K562 (cell line): ENCODE measurements around the gene ATE1. TPM values are rescaled to one million over a fixed set of nuclear protein-coding genes. Genes with fewer than 3 reads are reported as not detected.

Experiments
- EP400 ChIP-seq: fragments of 450-650 bp; IDR thresholded peaks from 2 replicates; pipeline ENCODE4 v1.6.1; 2017; ENCODE audit warnings: antibody characterized with exemption, mild to moderate bottlenecking, moderate library complexity
- ESRRB ChIP-seq: fragments of 250-450 bp; sonication (Bioruptor Pico); IDR thresholded peaks from 2 replicates; pipeline ENCODE4 v1.5.0; 2020; ENCODE audit warnings: mild to moderate bottlenecking, moderate library complexity, borderline replicate concordance
- FOXK2 ChIP-seq, 2 experiments: fragments of 450-650 bp; IDR thresholded peaks in 1 of 2; conservative IDR thresholded peaks in 1 of 2; 2 replicates each; pipeline ENCODE4 v1.6.1; 2016; ENCODE audit warnings: low read depth in 2 of 2, mild to moderate bottlenecking in 1 of 2
- MTA3 ChIP-seq: fragments of 450-650 bp; formaldehyde crosslinking; IDR thresholded peaks from 2 replicates; pipeline ENCODE4 v1.6.1; 2017; ENCODE audit warnings: mild to moderate bottlenecking, borderline replicate concordance
- NCOA6 ChIP-seq: fragments of 450-650 bp; IDR thresholded peaks from 2 replicates; pipeline ENCODE4 v1.6.1; 2017; ENCODE audit warnings: mild to moderate bottlenecking
- PHF21A ChIP-seq: fragments of 450-650 bp; IDR thresholded peaks from 2 replicates; pipeline ENCODE4 v1.6.1; 2017; ENCODE audit warnings: low read depth, borderline replicate concordance
- polyA plus RNA-seq, 8 experiments: library from polyadenylated mRNA; depleted of rRNA in 4 of 8; stranded (reverse) in 5 of 8; unstranded in 3 of 8; fragments of >200 nt; fragmentation: Nextera tagmentation in 2 of 8; fragmentation: Illumina TruSeq in 1 of 8; extraction: Ambion mirVana in 2 of 8; extraction: Trizol in 1 of 8; gene quantifications; 2 replicates each; pipeline versions ENCODE4 v1.2.1 to v1.2.3, GENCODE V29; 2011 to 2014; ENCODE audit warnings: inconsistent platforms in 1 of 8, missing spikeins in 1 of 8
- total RNA-seq, 7 experiments: library from RNA; depleted of rRNA in 6 of 7; stranded (reverse); fragments of >200 nt in 6 of 7; fragmentation: Illumina TruSeq in 2 of 7; extraction: Trizol in 2 of 7; gene quantifications; 2 replicates each; pipeline versions ENCODE4 v1.2.1 to v1.2.3, GENCODE V29; 2011 to 2021; ENCODE audit warnings: low replicate concordance in 1 of 7
- TF ChIP-seq, protein P1 (sequence below): fragments of 450-650 bp; IDR thresholded peaks from 2 replicates; pipeline ENCODE4 v1.6.1; 2016; ENCODE audit warnings: mild to moderate bottlenecking, moderate library complexity
- TF ChIP-seq, protein P2 (sequence below): sonication (generic); formaldehyde crosslinking; IDR thresholded peaks from 2 replicates; pipeline ENCODE4 v1.8.1; 2023; ENCODE audit warnings: mild to moderate bottlenecking, missing genetic modification reagents

ATE1 gene
- total and polyA plus RNA-seq, 9 of the 15 experiments (the other 6 are each of a cell fraction or from before 2014, with no cell fraction given) = 3.0 to 14.2 (median 8.8) TPM

DNA sequence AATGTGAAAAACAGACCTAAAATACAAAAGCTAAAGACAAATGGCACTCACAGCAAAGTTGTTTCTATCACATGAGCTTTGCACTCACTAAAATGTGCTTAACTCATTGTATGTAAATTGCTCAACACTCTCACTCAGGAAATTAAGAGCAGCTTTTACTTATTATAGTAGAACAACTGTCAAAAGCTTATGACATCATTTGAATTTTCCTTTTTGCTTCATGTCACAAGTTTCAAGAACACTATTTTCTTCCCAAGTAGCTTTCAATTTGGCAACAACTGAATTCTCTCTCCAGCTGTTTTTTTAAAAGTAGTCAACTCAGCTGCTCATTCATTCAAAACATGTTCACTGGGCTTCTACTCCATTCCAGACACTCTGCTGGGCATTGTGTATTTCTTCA lies 46.9 kb downstream of the ATE1 start (continued):
- TF ChIP-seq, protein P1, sequence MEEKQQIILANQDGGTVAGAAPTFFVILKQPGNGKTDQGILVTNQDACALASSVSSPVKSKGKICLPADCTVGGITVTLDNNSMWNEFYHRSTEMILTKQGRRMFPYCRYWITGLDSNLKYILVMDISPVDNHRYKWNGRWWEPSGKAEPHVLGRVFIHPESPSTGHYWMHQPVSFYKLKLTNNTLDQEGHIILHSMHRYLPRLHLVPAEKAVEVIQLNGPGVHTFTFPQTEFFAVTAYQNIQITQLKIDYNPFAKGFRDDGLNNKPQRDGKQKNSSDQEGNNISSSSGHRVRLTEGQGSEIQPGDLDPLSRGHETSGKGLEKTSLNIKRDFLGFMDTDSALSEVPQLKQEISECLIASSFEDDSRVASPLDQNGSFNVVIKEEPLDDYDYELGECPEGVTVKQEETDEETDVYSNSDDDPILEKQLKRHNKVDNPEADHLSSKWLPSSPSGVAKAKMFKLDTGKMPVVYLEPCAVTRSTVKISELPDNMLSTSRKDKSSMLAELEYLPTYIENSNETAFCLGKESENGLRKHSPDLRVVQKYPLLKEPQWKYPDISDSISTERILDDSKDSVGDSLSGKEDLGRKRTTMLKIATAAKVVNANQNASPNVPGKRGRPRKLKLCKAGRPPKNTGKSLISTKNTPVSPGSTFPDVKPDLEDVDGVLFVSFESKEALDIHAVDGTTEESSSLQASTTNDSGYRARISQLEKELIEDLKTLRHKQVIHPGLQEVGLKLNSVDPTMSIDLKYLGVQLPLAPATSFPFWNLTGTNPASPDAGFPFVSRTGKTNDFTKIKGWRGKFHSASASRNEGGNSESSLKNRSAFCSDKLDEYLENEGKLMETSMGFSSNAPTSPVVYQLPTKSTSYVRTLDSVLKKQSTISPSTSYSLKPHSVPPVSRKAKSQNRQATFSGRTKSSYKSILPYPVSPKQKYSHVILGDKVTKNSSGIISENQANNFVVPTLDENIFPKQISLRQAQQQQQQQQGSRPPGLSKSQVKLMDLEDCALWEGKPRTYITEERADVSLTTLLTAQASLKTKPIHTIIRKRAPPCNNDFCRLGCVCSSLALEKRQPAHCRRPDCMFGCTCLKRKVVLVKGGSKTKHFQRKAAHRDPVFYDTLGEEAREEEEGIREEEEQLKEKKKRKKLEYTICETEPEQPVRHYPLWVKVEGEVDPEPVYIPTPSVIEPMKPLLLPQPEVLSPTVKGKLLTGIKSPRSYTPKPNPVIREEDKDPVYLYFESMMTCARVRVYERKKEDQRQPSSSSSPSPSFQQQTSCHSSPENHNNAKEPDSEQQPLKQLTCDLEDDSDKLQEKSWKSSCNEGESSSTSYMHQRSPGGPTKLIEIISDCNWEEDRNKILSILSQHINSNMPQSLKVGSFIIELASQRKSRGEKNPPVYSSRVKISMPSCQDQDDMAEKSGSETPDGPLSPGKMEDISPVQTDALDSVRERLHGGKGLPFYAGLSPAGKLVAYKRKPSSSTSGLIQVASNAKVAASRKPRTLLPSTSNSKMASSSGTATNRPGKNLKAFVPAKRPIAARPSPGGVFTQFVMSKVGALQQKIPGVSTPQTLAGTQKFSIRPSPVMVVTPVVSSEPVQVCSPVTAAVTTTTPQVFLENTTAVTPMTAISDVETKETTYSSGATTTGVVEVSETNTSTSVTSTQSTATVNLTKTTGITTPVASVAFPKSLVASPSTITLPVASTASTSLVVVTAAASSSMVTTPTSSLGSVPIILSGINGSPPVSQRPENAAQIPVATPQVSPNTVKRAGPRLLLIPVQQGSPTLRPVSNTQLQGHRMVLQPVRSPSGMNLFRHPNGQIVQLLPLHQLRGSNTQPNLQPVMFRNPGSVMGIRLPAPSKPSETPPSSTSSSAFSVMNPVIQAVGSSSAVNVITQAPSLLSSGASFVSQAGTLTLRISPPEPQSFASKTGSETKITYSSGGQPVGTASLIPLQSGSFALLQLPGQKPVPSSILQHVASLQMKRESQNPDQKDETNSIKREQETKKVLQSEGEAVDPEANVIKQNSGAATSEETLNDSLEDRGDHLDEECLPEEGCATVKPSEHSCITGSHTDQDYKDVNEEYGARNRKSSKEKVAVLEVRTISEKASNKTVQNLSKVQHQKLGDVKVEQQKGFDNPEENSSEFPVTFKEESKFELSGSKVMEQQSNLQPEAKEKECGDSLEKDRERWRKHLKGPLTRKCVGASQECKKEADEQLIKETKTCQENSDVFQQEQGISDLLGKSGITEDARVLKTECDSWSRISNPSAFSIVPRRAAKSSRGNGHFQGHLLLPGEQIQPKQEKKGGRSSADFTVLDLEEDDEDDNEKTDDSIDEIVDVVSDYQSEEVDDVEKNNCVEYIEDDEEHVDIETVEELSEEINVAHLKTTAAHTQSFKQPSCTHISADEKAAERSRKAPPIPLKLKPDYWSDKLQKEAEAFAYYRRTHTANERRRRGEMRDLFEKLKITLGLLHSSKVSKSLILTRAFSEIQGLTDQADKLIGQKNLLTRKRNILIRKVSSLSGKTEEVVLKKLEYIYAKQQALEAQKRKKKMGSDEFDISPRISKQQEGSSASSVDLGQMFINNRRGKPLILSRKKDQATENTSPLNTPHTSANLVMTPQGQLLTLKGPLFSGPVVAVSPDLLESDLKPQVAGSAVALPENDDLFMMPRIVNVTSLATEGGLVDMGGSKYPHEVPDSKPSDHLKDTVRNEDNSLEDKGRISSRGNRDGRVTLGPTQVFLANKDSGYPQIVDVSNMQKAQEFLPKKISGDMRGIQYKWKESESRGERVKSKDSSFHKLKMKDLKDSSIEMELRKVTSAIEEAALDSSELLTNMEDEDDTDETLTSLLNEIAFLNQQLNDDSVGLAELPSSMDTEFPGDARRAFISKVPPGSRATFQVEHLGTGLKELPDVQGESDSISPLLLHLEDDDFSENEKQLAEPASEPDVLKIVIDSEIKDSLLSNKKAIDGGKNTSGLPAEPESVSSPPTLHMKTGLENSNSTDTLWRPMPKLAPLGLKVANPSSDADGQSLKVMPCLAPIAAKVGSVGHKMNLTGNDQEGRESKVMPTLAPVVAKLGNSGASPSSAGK = no peak
- TF ChIP-seq FOXK2 (conservative IDR thresholded peaks at IDR 0.05 in 1 of 2, IDR thresholded peaks at IDR 0.05 in 1 of 2; ENCODE audit: low read depth in 2 of 2) (no peak), ESRRB (CRISPR knock-in tag) (no peak), EP400 (no peak), PHF21A (no peak), MTA3 (no peak), NCOA6 (no peak)
- TF ChIP-seq, protein P2, sequence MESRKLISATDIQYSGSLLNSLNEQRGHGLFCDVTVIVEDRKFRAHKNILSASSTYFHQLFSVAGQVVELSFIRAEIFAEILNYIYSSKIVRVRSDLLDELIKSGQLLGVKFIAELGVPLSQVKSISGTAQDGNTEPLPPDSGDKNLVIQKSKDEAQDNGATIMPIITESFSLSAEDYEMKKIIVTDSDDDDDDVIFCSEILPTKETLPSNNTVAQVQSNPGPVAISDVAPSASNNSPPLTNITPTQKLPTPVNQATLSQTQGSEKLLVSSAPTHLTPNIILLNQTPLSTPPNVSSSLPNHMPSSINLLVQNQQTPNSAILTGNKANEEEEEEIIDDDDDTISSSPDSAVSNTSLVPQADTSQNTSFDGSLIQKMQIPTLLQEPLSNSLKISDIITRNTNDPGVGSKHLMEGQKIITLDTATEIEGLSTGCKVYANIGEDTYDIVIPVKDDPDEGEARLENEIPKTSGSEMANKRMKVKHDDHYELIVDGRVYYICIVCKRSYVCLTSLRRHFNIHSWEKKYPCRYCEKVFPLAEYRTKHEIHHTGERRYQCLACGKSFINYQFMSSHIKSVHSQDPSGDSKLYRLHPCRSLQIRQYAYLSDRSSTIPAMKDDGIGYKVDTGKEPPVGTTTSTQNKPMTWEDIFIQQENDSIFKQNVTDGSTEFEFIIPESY (CRISPR knock-in tag) = no peak
